Kidney (tissue), 14 donors: ENCODE data around the gene SMTNL2. TPM values are rescaled to one million over a fixed set of nuclear protein-coding genes. Genes with fewer than 3 reads are reported as not detected.

ENCODE experiments used
- DNase-seq, 5 donors: peaks; one replicate each; pipeline ENCODE4 v3.0.0-alpha.2; 2013 to 2020
- FAIRE-seq: peaks from 2 replicates; lab custom pipeline; 2012; peaks lifted over from hg19 to GRCh38; lab: Jason Lieb, UNC
- H3K27ac ChIP-seq, 2 donors: one replicate each; pipeline ENCODE4 v1.7.0; 2013; ENCODE audit warnings: low read depth in 2 of 2, low read length in 2 of 2, inconsistent platforms in 1 of 2
- H3K27me3 ChIP-seq: one replicate; pipeline ENCODE4 v1.7.1; 2013; ENCODE audit warnings: low read length, inconsistent platforms; ENCODE audit not compliant: control insufficient read depth, insufficient read depth
- H3K36me3 ChIP-seq, 3 donors: one replicate each; pipeline versions ENCODE4 v1.7.0 to v1.7.1; 2013; ENCODE audit warnings: low read length in 3 of 3, control low read depth in 1 of 3, inconsistent platforms in 1 of 3; ENCODE audit not compliant: insufficient read depth in 3 of 3, control insufficient read depth in 2 of 3
- H3K4me1 ChIP-seq, 3 donors: one replicate each; pipeline versions ENCODE4 v1.7.0 to v1.7.1; 2013; ENCODE audit warnings: low read length in 3 of 3, inconsistent platforms in 1 of 3, low read depth in 1 of 3; ENCODE audit not compliant: control insufficient read depth in 2 of 3, insufficient read depth in 2 of 3
- H3K4me3 ChIP-seq, 3 donors: one replicate each; pipeline versions ENCODE4 v1.7.0 to v1.8.1; 2013; ENCODE audit warnings: low read length in 3 of 3, control low read depth in 1 of 3, inconsistent platforms in 1 of 3
- H3K9ac ChIP-seq, 3 donors: one replicate each; pipeline versions ENCODE4 v1.7.0 to v1.7.1; 2013; ENCODE audit warnings: low read length in 3 of 3, control low read depth in 1 of 3, inconsistent platforms in 1 of 3
- H3K9me3 ChIP-seq, 3 donors: one replicate each; pipeline versions ENCODE4 v1.7.0 to v1.7.1; 2013; ENCODE audit warnings: low read length in 3 of 3, control low read depth in 1 of 3, inconsistent platforms in 1 of 3; ENCODE audit not compliant: control insufficient read depth in 2 of 3, insufficient read depth in 1 of 3
- CTCF ChIP-seq: IDR thresholded peaks from 3 replicates; pipeline ENCODE4 v1.5.1; 2012; ENCODE audit warnings: mild to moderate bottlenecking, moderate library complexity, borderline replicate concordance; ENCODE audit not compliant: insufficient read depth; ENCODE audit errors: extremely low read depth
- intact Hi-C: fragments of 100-400 bp; cut with DNase I; formaldehyde crosslinking; loops from one replicate; pipeline ENCODE4 v1.11.1; 2022
- polyA plus RNA-seq: library from polyadenylated mRNA; stranded (reverse); fragments of 350-450 nt; fragmentation: Illumina TruSeq; extraction: RNeasy Lipid Tissue Mini Kit (QIAGEN cat#74804); gene quantifications from one replicate; pipeline ENCODE4 v1.2.3, GENCODE V29; 2014; ENCODE audit warnings: low read depth, low replicate concordance; ENCODE audit not compliant: insufficient read depth
- total RNA-seq: library from RNA; stranded (reverse); fragmentation: NEBNext Ultra II Directional; extraction: Animal tissue kit (Norgen Biotek cat#: 25700); gene quantifications from one replicate; pipeline ENCODE4 v1.2.1, GENCODE V29; 2021
- donor health status: control.
- donor health status: control.
- donor health status: control.
- donor health status: control.
- donor health status: control.
- donor health status: DM: yes; HTN: yes; CAD: no.
- donor health status: Normal renal cell carcinoma (clear cell type).

The SMTNL2 gene
- total and polyA plus RNA-seq, 2 donors from 2014 or later, result 25.6 to 58.1 TPM

GRCh38 chr17:4559139-4559791, 25.1 kb upstream of the SMTNL2 start:
- no peaks in the 10 kb centered on the region for H3K9me3 ChIP-seq
- H3K4me3 ChIP-seq, result peak overlapping the region in 1 of 3 donors; percentile 58
- DNase-seq, result peak in 2 of 5 donors; percentile 69 to 70
- H3K36me3 ChIP-seq, result no peaks in the 10 kb centered on the region
- peak overlapping the region in 1 of 3 donors; percentile 82 for H3K9ac ChIP-seq
- intact Hi-C loops, result no loop called here
- H3K27ac ChIP-seq, result peak overlapping the region; percentile 78 to 86
- no peaks in the 10 kb centered on the region for H3K27me3 ChIP-seq
- TF ChIP-seq CTCF, result no peak
- peaks cover 4 to 31% (median 26%) of the 10 kb centered on the region in 3 donors for H3K4me1 ChIP-seq
- FAIRE-seq, result no peak

GRCh38 chr17:4559966-4560365, 24.4 kb upstream of the SMTNL2 start:
- DNase-seq, result peak in 2 of 5 donors; percentile 53 to 60
- no peaks in the 10 kb centered on the region for H3K9me3 ChIP-seq
- H3K4me1 ChIP-seq, result peaks cover 4 to 31% (median 21%) of the 10 kb centered on the region in 3 donors
- H3K36me3 ChIP-seq, result no peaks in the 10 kb centered on the region
- no peak for FAIRE-seq
- no peak for TF ChIP-seq CTCF
- peak overlapping the region in 2 of 3 donors; percentile 43 to 82 for H3K9ac ChIP-seq
- intact Hi-C loops, result loop anchor here (10.0 kb wide), 1 partner anchor 65 kb away; no protein-coding TSS in a partner anchor
- no peaks in the 10 kb centered on the region for H3K27me3 ChIP-seq
- peak overlapping the region in 2 of 3 donors; percentile 43 to 58 for H3K4me3 ChIP-seq
- H3K27ac ChIP-seq, result peak overlapping the region; percentile 78 to 86

- FAIRE-seq, result no peak
- intact Hi-C loops, result loop anchor here (10.0 kb wide), 1 partner anchor 64 kb away; no protein-coding TSS in a partner anchor
- no peak for TF ChIP-seq CTCF
- H3K9ac ChIP-seq, result peak within 1 kb of the TSS in 2 of 3 donors; percentile 43 to 82
- peak in 2 of 5 donors; percentile 62 to 91 for DNase-seq
- H3K27ac ChIP-seq, result peak within 1 kb of the TSS; percentile 78 to 86
- H3K4me3 ChIP-seq, result peak within 1 kb of the TSS in 2 of 3 donors; percentile 43 to 58
- no peaks in the 10 kb centered on the region for H3K27me3 ChIP-seq
- H3K9me3 ChIP-seq, result no peaks in the 10 kb centered on the region
- H3K36me3 ChIP-seq, result no peaks in the 10 kb centered on the region
- H3K4me1 ChIP-seq, result peaks cover 4 to 30% (median 21%) of the 10 kb centered on the region in 3 donors
These were observed 23.9 kb upstream of the SMTNL2 start, which contains the start of gene GGT6 for GRCh38 chr17:4560421-4560820. TSS of gene GGT6 (minus strand) at chr17:4560577. CDS start at chr17:4560521, 56 bp downstream.
